HG03521 (cell line): ENCODE data around the gene IGSF22.

Source experiments
- ATAC-seq: cut with Tn5 transposase; IDR thresholded peaks from one replicate; pipeline ENCODE4 v1.9.1; 2021; ENCODE audit warnings: mild to moderate bottlenecking, moderate library complexity; ENCODE audit not compliant: unreplicated experiment

IGSF22 gene

GRCh38 chr11:18745251-18745650 is 19.3 kb upstream of the IGSF22 start:
- no peak for ATAC-seq

GRCh38 chr11:18743900-18744514 is 18.0 kb upstream of the IGSF22 start:
- no peak for ATAC-seq

- ATAC-seq = no peak
These were observed 17.4 kb upstream of the IGSF22 start for GRCh38 chr11:18743365-18743764.

- ATAC-seq = no peak
These were observed 15.8 kb upstream of the IGSF22 start for GRCh38 chr11:18741783-18742182.

GRCh38 chr11:18739685-18740084 is 13.7 kb upstream of the IGSF22 start:
- ATAC-seq = no peak

- no peak for ATAC-seq
These were observed 11.7 kb upstream of the IGSF22 start for GRCh38 chr11:18737642-18738041.

GRCh38 chr11:18736590-18737148 is 10.7 kb upstream of the IGSF22 start:
- ATAC-seq = no peak

- no peak for ATAC-seq
These were observed 7.2 kb upstream of the IGSF22 start for GRCh38 chr11:18733202-18733601.

GRCh38 chr11:18731949-18732821 is 6.2 kb upstream of the IGSF22 start:
- ATAC-seq = no peak

- ATAC-seq = no peak
These were observed 5.5 kb upstream of the IGSF22 start for GRCh38 chr11:18731441-18731840.

GRCh38 chr11:18730020-18730419 is 4.0 kb upstream of the IGSF22 start:
- ATAC-seq = no peak

- ATAC-seq = no peak
These were observed 3.4 kb upstream of the IGSF22 start for GRCh38 chr11:18729426-18729825.

- ATAC-seq = no peak
These were observed 2.7 kb upstream of the IGSF22 start for GRCh38 chr11:18728658-18729057.

GRCh38 chr11:18727479-18728236 is 1.7 kb upstream of the IGSF22 start:
- no peak for ATAC-seq

- ATAC-seq = no peak
These were observed 2.0 kb downstream of the IGSF22 start for GRCh38 chr11:18723991-18724390.

GRCh38 chr11:18722293-18722637 is 3.7 kb downstream of the IGSF22 start:
- ATAC-seq = no peak

- ATAC-seq = peak; percentile 58
These were observed 4.3 kb downstream of the IGSF22 start for GRCh38 chr11:18721561-18722292.

GRCh38 chr11:18720808-18721560 is 5.0 kb downstream of the IGSF22 start:
- peak; percentile 64 for ATAC-seq

- ATAC-seq = no peak
These were observed 5.7 kb downstream of the IGSF22 start for GRCh38 chr11:18720091-18720807.
